Left lung (tissue), 10 donors: ENCODE results near the gene ZNF205. TPM values are rescaled to one million over a fixed set of nuclear protein-coding genes. Genes with fewer than 3 reads are reported as not detected.
A peak's percentile ranks its signal among the peaks of the same experiment; 100 is the strongest.

Source experiments
- ATAC-seq: fragments of 200-7000 bp; cut with Tn5 transposase; one replicate; pipeline ENCODE4 v1.9.1; 2020; ENCODE audit warnings: moderate library complexity
- DNase-seq, 4 donors: peaks; one replicate each; pipeline ENCODE4 v3.0.0-alpha.2; 2013 to 2020
- H3K27ac ChIP-seq, 2 donors: fragments of 200-600 bp; sonication (generic) in 1 of 2; one replicate each; pipeline versions ENCODE4 v1.5.0 to v1.8.0; 2020 to 2021
- H3K27me3 ChIP-seq, 2 donors: fragments of 200-600 bp; sonication (generic) in 1 of 2; one replicate each; pipeline versions ENCODE4 v1.5.0 to v1.8.0; 2020 to 2021
- H3K36me3 ChIP-seq, 2 donors: fragments of 200-600 bp; sonication (generic) in 1 of 2; one replicate each; pipeline versions ENCODE4 v1.5.0 to v1.8.0; 2020 to 2021
- H3K4me1 ChIP-seq, 2 donors: fragments of 200-600 bp; one replicate each; pipeline ENCODE4 v1.8.0; 2021
- H3K4me3 ChIP-seq, 2 donors: fragments of 200-600 bp; sonication (generic) in 1 of 2; one replicate each; pipeline versions ENCODE4 v1.5.0 to v1.8.0; 2020 to 2021; ENCODE audit warnings: mild to moderate bottlenecking in 1 of 2
- H3K9me3 ChIP-seq, 2 donors: fragments of 200-600 bp; sonication (generic) in 1 of 2; one replicate each; pipeline versions ENCODE4 v1.5.0 to v1.8.0; 2020 to 2021
- intact Hi-C, 2 donors: fragments of 100-400 bp; cut with DNase I; formaldehyde crosslinking; loops; one replicate each; pipeline versions ENCODE4 v1.11.2 to v1.14.2; 2022
- polyA plus RNA-seq, 6 donors: library from polyadenylated mRNA; unstranded; fragments of 120-200 nt; gene quantifications; one replicate each; pipeline ENCODE4 v1.2.1, GENCODE V29; 2013; ENCODE audit not compliant: insufficient read length in 6 of 6
- total RNA-seq, 2 donors: library from RNA; stranded (reverse); fragmentation: NEBNext Ultra II Directional; extraction: Animal tissue kit (Norgen Biotek cat#: 25700); gene quantifications; one replicate each; pipeline ENCODE4 v1.2.1, GENCODE V29; 2021
- TF ChIP-seq, protein P1 (sequence below), 2 donors: fragments of 200-600 bp; sonication (generic) in 1 of 2; IDR thresholded peaks; one replicate each; pipeline versions ENCODE4 v1.5.0 to v1.8.0; 2021; ENCODE audit warnings: antibody characterized with exemption in 2 of 2
- donor health status: DM: no; HTN: yes; CAD: no.
- donor health status: DM: no; HTN: no; CAD: no.

ZNF205 gene
- total and polyA plus RNA-seq, 8 donors = 9.7 to 17.6 (median 15.7) TPM

DNA sequence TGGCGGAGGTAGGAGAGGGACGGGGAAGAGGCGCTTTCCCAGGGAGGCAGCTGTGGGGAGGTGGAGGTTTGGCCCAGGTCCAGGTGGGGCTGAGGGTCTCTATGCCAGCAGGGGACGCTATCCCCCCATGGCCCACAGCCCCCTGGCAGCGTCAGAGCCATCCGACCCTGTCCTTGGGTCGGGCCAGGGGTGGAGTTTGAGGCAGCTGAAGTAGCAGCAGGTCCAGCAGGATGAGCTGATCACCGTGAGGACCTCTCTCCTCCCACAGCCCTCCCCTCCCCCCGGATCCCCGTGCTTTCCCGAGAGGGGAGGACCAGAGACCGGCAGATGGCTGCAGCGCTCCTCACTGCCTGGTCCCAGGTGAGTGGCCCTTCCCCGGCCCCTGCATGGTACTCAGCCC lies 3.2 kb downstream of the ZNF205 start:
- H3K4me3 ChIP-seq = no peak overlapping the region
- peaks cover 12 to 25% of the 10 kb centered on the region in 2 donors for H3K4me1 ChIP-seq
- TF ChIP-seq, protein P1, sequence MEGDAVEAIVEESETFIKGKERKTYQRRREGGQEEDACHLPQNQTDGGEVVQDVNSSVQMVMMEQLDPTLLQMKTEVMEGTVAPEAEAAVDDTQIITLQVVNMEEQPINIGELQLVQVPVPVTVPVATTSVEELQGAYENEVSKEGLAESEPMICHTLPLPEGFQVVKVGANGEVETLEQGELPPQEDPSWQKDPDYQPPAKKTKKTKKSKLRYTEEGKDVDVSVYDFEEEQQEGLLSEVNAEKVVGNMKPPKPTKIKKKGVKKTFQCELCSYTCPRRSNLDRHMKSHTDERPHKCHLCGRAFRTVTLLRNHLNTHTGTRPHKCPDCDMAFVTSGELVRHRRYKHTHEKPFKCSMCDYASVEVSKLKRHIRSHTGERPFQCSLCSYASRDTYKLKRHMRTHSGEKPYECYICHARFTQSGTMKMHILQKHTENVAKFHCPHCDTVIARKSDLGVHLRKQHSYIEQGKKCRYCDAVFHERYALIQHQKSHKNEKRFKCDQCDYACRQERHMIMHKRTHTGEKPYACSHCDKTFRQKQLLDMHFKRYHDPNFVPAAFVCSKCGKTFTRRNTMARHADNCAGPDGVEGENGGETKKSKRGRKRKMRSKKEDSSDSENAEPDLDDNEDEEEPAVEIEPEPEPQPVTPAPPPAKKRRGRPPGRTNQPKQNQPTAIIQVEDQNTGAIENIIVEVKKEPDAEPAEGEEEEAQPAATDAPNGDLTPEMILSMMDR (IDR thresholded peaks at IDR 0.05) = no peak
- H3K27ac ChIP-seq = no peak overlapping the region
- H3K9me3 ChIP-seq = no peaks in the 10 kb centered on the region
- DNase-seq = no peak
- H3K36me3 ChIP-seq = peaks cover 0 to 50% of the 10 kb centered on the region in 2 donors
- no peak for ATAC-seq
- H3K27me3 ChIP-seq = peaks cover 0 to 5% of the 10 kb centered on the region in 2 donors
- intact Hi-C loops = no loop called here

DNA sequence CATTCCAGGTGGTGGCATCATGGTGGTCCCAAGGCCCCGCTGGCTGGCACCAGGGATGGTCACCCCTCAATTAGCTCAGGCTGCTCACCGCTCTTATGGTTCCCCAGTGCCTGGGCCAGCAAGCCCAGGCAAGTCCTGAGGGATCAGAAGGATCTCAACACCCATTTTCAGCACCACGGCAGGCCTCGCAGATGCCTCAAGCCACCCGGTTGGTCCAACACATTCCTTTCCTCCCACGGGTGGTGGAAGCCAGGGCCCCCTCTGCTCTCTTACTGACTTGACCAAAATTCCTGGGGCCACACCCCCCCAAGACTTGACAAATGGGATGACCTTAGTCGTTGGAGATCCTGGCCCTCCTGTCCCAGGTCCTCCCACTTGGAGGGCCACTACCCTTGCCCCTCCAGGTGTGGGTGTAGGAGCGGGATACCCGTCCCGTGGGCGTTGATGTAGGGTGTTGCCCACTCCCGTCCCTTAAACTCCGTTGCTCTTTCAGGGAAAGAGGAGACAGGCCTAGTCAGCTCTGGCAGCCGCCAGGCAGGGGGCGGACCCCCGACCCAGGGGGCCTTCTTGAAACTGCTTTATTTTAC lies 5.9 kb downstream of the ZNF205 start:
- peaks cover 9 to 13% of the 10 kb centered on the region in 2 donors for H3K4me1 ChIP-seq
- intact Hi-C loops = no loop called here
- H3K9me3 ChIP-seq = no peaks in the 10 kb centered on the region
- H3K4me3 ChIP-seq = no peak overlapping the region
- no peak overlapping the region for H3K27ac ChIP-seq
- ATAC-seq = no peak
- H3K36me3 ChIP-seq = peaks cover 0 to 55% of the 10 kb centered on the region in 2 donors
- no peaks in the 10 kb centered on the region for H3K27me3 ChIP-seq
- TF ChIP-seq, protein P1 (IDR thresholded peaks at IDR 0.05) = no peak
- DNase-seq = peak in 1 of 4 donors; percentile 55

DNA sequence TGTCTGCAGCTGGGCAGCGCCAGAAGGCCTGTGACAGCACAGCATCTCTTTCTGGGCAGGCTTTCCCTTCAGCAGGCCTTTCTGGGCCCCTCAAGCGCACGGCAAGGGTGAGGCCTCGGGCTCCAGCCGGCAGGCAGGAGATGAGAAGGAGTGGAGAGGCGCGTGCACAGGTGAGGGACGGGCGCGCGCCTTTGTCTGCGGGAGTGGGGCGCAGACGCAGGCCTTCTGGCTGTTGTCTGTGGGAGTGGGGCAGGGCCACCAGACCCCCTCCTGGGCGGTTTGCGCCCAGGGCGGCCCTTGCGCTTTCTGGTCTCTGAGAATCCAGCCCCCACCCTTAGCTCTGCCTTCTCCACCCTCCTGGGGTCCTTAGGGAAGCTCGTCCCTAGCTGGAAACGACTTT lies 6.5 kb downstream of the ZNF205 start:
- ATAC-seq = no peak
- no peak overlapping the region for H3K27ac ChIP-seq
- H3K36me3 ChIP-seq = peaks cover 0 to 55% of the 10 kb centered on the region in 2 donors
- H3K9me3 ChIP-seq = no peaks in the 10 kb centered on the region
- peak in 1 of 4 donors; percentile 63 for DNase-seq
- intact Hi-C loops = no loop called here
- H3K4me3 ChIP-seq = no peak overlapping the region
- H3K4me1 ChIP-seq = peaks cover 9 to 12% of the 10 kb centered on the region in 2 donors
- TF ChIP-seq, protein P1 (IDR thresholded peaks at IDR 0.05) = no peak
- H3K27me3 ChIP-seq = no peaks in the 10 kb centered on the region

DNA sequence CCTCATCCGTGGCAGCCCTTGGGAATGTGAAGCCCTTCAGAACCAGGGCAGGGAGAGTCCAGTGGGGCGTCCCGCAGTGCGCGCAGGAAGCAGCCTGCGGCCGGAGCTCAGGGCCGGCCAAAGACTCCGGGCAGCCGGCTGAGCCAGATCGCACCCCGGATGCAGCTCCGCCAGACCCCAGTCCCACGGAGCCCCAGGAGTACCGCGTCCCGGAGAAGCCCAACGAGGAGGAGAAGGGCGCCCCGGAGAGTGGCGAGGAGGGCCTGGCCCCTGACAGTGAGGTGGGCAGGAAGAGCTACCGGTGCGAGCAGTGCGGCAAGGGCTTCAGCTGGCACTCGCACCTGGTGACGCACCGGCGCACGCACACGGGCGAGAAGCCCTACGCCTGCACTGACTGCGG lies 6.9 kb downstream of the ZNF205 start:
- no peak overlapping the region for H3K27ac ChIP-seq
- TF ChIP-seq, protein P1 (IDR thresholded peaks at IDR 0.05) = no peak
- intact Hi-C loops = no loop called here
- peak in 1 of 4 donors; percentile 61 for DNase-seq
- H3K9me3 ChIP-seq = no peaks in the 10 kb centered on the region
- peaks cover 0 to 55% of the 10 kb centered on the region in 2 donors for H3K36me3 ChIP-seq
- no peak overlapping the region for H3K4me3 ChIP-seq
- H3K27me3 ChIP-seq = no peaks in the 10 kb centered on the region
- H3K4me1 ChIP-seq = peaks cover 5 to 9% of the 10 kb centered on the region in 2 donors
- no peak for ATAC-seq

DNA sequence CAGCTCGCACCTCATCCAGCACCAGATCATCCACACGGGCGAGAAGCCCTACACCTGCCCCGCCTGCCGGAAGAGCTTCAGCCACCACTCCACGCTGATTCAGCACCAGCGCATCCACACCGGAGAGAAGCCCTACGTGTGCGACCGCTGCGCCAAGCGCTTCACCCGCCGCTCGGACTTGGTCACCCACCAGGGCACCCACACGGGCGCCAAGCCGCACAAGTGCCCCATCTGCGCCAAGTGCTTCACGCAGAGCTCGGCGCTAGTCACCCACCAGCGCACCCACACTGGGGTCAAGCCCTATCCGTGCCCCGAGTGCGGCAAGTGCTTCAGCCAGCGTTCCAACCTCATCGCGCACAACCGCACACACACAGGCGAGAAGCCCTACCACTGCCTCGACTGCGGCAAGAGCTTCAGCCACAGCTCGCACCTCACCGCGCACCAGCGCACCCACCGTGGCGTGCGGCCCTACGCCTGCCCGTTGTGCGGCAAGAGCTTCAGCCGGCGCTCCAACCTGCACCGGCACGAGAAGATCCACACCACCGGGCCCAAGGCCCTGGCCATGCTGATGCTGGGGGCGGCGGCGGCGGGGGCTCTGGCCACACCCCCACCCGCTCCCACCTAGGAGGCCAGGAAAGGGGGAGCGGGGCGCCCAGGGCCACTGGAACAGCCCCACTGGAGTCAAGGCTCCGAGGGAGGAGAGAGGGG lies 7.5 kb downstream of the ZNF205 start:
- Histone ChIP-seq H3K36me3 (peaks cover 0 to 54% of the 10 kb centered on the region in 2 donors), H3K27me3 (no peaks in the 10 kb centered on the region), H3K9me3 (no peaks in the 10 kb centered on the region), H3K4me1 (peaks cover 5 to 9% of the 10 kb centered on the region in 2 donors), H3K4me3 (no peak overlapping the region), H3K27ac (no peak overlapping the region)
- DNase-seq (peak in 1 of 4 donors; percentile 74), ATAC-seq (no peak)
- intact Hi-C loops = no loop called here
- TF ChIP-seq, protein P1 (IDR thresholded peaks at IDR 0.05) = no peak
